BE2C (cell line): ENCODE measurements around the gene TMIE.

Source experiments
- DNase-seq: peaks from one replicate; pipeline ENCODE4 v3.0.0-alpha.2; 2020
- H3K27me3 ChIP-seq: fragments of 250-450 bp; sonication (Bioruptor Pico); 2 replicates; pipeline ENCODE4 v1.5.1; 2020; ENCODE audit warnings: mild to moderate bottlenecking
- H3K36me3 ChIP-seq: fragments of 250-450 bp; sonication (Bioruptor Pico); 2 replicates; pipeline ENCODE4 v1.5.1; 2020; ENCODE audit warnings: mild to moderate bottlenecking
- H3K4me1 ChIP-seq: fragments of 250-450 bp; sonication (Bioruptor Pico); 2 replicates; pipeline ENCODE4 v1.5.1; 2020
- H3K4me3 ChIP-seq: 2 replicates; pipeline ENCODE4 v1.5.1; 2011; ENCODE audit warnings: low read depth, low read length
- H3K9me3 ChIP-seq: fragments of 250-450 bp; sonication (Bioruptor Pico); 2 replicates; pipeline ENCODE4 v1.5.1; 2020
- CTCF ChIP-seq: IDR thresholded peaks from 2 replicates; pipeline ENCODE4 v1.5.1; 2012; ENCODE audit warnings: mild to moderate bottlenecking, low read depth, low read length

The TMIE gene

DNA sequence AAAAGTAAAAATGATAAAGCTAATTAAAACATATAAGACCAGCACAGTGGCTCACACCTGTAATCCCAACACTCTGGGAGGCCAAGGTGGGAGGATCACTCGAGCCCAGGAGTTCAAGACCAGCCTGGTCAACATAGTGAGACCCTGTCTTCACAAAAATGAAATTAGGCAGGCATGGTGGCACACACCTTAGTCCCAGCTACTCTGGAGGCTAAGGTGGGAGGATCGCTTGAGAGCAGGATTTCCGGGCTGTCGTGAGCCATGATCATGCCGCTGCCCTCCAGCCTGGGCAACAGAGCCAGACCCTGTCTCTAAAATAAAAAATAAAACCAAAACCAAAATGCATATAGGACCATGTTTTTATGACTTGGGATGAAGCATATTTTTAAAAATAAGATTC, 21.3 kb downstream of the TMIE start:
- no peak for DNase-seq
- no peak for TF ChIP-seq CTCF

GRCh38 chr3:46724424-46724823, 23.2 kb downstream of the TMIE start:
- Histone ChIP-seq H3K4me3 (no peak overlapping the region), H3K36me3 (no peaks in the 10 kb centered on the region), H3K9me3 (no peaks in the 10 kb centered on the region), H3K4me1 (no peaks in the 10 kb centered on the region), H3K27me3 (no peaks in the 10 kb centered on the region)
- no peak for TF ChIP-seq CTCF
- no peak for DNase-seq

More for the DNA sequence above, 21.3 kb downstream of the TMIE start:
- no peaks in the 10 kb centered on the region for H3K27me3 ChIP-seq
- H3K36me3 ChIP-seq, result no peaks in the 10 kb centered on the region
- no peak overlapping the region for H3K4me3 ChIP-seq
- H3K9me3 ChIP-seq, result no peaks in the 10 kb centered on the region
- no peaks in the 10 kb centered on the region for H3K4me1 ChIP-seq

DNA sequence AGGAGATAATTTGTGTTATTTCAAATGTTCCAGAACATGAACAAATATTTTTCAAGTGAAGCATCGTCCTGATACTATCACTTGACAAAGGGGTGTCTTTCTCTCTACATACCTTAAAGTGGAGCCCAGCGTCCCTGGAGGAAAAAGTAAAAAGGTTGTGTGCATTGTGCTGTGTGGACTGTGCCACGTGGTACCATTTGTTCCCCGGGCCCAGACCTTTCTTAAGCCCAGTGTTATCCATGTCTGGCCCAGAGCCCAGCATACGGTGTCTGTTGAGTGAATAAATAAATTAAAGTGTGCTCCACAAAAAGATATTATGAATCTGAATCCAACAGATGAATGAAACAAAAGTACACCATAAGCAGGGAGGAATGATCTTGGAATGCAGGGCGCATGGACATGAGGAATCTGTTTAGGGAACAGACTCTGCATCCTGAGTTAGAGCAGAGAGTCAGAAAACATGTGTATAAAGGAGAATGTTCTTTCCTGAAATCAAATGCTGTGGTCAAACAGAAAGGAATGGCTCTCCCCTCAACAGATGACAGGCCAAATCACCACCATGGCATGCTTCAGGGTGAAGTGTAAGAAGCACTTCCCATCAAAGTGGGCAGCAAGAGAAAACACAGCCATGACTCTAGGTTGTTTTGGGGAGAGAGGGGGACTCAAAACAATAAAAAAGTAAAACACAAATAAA, 24.6 kb downstream of the TMIE start:
- H3K9me3 ChIP-seq, result no peaks in the 10 kb centered on the region
- H3K36me3 ChIP-seq, result no peaks in the 10 kb centered on the region
- H3K4me3 ChIP-seq, result no peak overlapping the region
- H3K27me3 ChIP-seq, result no peaks in the 10 kb centered on the region
- no peak for TF ChIP-seq CTCF
- no peaks in the 10 kb centered on the region for H3K4me1 ChIP-seq
- no peak for DNase-seq

- DNase-seq, result no peak
- Histone ChIP-seq H3K36me3 (no peaks in the 10 kb centered on the region), H3K4me3 (no peak overlapping the region), H3K27me3 (no peaks in the 10 kb centered on the region), H3K4me1 (no peaks in the 10 kb centered on the region), H3K9me3 (no peaks in the 10 kb centered on the region)
- TF ChIP-seq CTCF, result no peak
These were observed 27.8 kb downstream of the TMIE start for GRCh38 chr3:46729038-46729437.

DNA sequence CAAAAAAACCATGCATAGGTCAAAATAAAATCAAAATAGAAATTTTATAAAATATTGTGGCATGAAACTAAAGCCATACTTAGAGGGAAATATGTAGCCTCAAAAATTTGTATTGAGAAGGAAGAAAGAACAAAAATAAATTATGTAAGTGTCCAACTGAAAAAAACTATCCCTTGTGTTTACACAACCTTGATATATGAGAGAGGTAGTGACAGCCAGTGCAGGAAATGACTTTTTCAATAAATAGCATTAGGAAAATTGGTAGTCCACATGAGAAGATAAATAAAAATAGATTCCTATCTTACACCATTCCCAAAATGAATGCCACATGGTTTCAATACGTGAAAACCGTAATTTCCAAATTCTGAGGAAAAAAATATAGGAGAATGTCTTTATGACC, 29.6 kb downstream of the TMIE start:
- TF ChIP-seq CTCF, result no peak

DNA sequence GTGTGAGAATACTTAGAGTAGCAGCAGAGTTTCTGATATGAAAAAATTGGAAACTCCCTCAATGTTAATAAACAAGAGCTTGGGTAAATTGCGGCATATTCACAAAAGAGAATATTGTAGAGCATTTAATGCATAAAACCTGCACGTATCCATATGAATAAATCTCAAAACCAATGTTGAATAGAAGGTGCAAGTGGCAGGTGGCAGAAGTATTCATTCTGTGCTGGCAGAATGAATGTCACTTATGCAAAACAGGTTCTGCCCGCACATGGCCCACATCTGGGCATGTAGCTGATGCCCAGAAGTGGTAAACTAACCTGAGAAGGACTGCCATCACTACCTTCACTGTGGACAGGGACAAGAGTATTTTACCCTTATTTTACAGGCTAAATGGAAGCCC, 30.6 kb downstream of the TMIE start:
- Histone ChIP-seq H3K36me3 (no peaks in the 10 kb centered on the region), H3K4me3 (no peak overlapping the region), H3K9me3 (no peaks in the 10 kb centered on the region), H3K27me3 (no peaks in the 10 kb centered on the region), H3K4me1 (no peaks in the 10 kb centered on the region)
- TF ChIP-seq CTCF, result no peak
- no peak for DNase-seq

More for the DNA sequence above, 29.6 kb downstream of the TMIE start:
- DNase-seq, result no peak
- no peak overlapping the region for H3K4me3 ChIP-seq
- H3K36me3 ChIP-seq, result no peaks in the 10 kb centered on the region
- no peaks in the 10 kb centered on the region for H3K9me3 ChIP-seq
- H3K4me1 ChIP-seq, result no peaks in the 10 kb centered on the region
- H3K27me3 ChIP-seq, result no peaks in the 10 kb centered on the region
